ENCODE results near the gene LSG1. TPM values are rescaled to one million over a fixed set of nuclear protein-coding genes. Genes with fewer than 3 reads are reported as not detected.

LSG1 gene
- total RNA-seq, 1 experiment from 2014 or later = 45.8 TPM

DNA sequence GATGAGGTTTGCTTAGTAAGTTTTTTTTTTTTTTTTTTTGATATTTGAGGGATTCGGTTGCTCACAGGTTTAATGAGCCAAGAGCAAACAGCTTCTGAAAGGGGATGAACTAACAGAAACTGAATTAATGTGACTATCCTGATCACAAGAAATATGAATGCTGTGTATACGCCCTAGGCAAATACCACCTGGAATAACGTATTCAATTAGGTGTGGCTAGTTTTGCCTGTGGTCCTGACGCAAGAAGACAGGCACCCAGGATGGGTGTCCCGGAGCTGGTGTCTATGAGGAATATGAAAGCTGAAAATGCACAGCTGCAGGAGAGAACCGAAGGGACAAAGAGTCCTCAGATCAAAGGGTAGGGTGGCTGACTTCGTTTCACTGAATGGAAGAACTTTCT, 14.6 kb downstream of the LSG1 start:
- no peak overlapping the region for H3K27ac Mint-ChIP-seq
- DNase-seq (ENCODE audit: low spot score) (no peak), ATAC-seq (no peak)
- no peak overlapping the region for H3K4me3 Mint-ChIP-seq
- ChIA-PET POLR2A (no interaction called here), CTCF (interaction anchor here (1.0 kb wide), 1 partner anchor 36 kb away, joined by 3 read pairs; no protein-coding TSS in a partner anchor)
- H3K9me3 Mint-ChIP-seq = no peaks in the 10 kb centered on the region
- TF ChIP-seq, protein P1, sequence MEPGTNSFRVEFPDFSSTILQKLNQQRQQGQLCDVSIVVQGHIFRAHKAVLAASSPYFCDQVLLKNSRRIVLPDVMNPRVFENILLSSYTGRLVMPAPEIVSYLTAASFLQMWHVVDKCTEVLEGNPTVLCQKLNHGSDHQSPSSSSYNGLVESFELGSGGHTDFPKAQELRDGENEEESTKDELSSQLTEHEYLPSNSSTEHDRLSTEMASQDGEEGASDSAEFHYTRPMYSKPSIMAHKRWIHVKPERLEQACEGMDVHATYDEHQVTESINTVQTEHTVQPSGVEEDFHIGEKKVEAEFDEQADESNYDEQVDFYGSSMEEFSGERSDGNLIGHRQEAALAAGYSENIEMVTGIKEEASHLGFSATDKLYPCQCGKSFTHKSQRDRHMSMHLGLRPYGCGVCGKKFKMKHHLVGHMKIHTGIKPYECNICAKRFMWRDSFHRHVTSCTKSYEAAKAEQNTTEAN (CRISPR knock-in tag; IDR thresholded peaks at IDR 0.05) = no peak
- no peak for TF ChIP-seq MYBL2 (CRISPR knock-in tag; IDR thresholded peaks at IDR 0.05)
- TF ChIP-seq, protein P2, sequence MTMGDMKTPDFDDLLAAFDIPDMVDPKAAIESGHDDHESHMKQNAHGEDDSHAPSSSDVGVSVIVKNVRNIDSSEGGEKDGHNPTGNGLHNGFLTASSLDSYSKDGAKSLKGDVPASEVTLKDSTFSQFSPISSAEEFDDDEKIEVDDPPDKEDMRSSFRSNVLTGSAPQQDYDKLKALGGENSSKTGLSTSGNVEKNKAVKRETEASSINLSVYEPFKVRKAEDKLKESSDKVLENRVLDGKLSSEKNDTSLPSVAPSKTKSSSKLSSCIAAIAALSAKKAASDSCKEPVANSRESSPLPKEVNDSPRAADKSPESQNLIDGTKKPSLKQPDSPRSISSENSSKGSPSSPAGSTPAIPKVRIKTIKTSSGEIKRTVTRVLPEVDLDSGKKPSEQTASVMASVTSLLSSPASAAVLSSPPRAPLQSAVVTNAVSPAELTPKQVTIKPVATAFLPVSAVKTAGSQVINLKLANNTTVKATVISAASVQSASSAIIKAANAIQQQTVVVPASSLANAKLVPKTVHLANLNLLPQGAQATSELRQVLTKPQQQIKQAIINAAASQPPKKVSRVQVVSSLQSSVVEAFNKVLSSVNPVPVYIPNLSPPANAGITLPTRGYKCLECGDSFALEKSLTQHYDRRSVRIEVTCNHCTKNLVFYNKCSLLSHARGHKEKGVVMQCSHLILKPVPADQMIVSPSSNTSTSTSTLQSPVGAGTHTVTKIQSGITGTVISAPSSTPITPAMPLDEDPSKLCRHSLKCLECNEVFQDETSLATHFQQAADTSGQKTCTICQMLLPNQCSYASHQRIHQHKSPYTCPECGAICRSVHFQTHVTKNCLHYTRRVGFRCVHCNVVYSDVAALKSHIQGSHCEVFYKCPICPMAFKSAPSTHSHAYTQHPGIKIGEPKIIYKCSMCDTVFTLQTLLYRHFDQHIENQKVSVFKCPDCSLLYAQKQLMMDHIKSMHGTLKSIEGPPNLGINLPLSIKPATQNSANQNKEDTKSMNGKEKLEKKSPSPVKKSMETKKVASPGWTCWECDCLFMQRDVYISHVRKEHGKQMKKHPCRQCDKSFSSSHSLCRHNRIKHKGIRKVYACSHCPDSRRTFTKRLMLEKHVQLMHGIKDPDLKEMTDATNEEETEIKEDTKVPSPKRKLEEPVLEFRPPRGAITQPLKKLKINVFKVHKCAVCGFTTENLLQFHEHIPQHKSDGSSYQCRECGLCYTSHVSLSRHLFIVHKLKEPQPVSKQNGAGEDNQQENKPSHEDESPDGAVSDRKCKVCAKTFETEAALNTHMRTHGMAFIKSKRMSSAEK (CRISPR knock-in tag; IDR thresholded peaks at IDR 0.05; ENCODE audit: borderline replicate concordance) = no peak
- TF ChIP-seq, protein P3, sequence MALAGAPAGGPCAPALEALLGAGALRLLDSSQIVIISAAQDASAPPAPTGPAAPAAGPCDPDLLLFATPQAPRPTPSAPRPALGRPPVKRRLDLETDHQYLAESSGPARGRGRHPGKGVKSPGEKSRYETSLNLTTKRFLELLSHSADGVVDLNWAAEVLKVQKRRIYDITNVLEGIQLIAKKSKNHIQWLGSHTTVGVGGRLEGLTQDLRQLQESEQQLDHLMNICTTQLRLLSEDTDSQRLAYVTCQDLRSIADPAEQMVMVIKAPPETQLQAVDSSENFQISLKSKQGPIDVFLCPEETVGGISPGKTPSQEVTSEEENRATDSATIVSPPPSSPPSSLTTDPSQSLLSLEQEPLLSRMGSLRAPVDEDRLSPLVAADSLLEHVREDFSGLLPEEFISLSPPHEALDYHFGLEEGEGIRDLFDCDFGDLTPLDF (CRISPR knock-in tag; IDR thresholded peaks at IDR 0.05) = no peak
- no peak for TF ChIP-seq JUN (CRISPR knock-in tag; IDR thresholded peaks at IDR 0.05)
- TF ChIP-seq, protein P4, sequence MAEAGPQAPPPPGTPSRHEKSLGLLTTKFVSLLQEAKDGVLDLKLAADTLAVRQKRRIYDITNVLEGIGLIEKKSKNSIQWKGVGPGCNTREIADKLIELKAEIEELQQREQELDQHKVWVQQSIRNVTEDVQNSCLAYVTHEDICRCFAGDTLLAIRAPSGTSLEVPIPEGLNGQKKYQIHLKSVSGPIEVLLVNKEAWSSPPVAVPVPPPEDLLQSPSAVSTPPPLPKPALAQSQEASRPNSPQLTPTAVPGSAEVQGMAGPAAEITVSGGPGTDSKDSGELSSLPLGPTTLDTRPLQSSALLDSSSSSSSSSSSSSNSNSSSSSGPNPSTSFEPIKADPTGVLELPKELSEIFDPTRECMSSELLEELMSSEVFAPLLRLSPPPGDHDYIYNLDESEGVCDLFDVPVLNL (CRISPR knock-in tag; IDR thresholded peaks at IDR 0.05; ENCODE audit: borderline replicate concordance, low read depth) = no peak
- no peak for TF ChIP-seq JAZF1 (CRISPR knock-in tag; IDR thresholded peaks at IDR 0.05)
- no peak for TF ChIP-seq GTF2I (CRISPR knock-in tag; conservative IDR thresholded peaks at IDR 0.05)
- TF ChIP-seq NFYB (CRISPR knock-in tag; conservative IDR thresholded peaks at IDR 0.05; ENCODE audit: low read depth) = no peak
- TF ChIP-seq TEAD1 (CRISPR knock-in tag; IDR thresholded peaks at IDR 0.05) = no peak
- TF ChIP-seq, protein P5, sequence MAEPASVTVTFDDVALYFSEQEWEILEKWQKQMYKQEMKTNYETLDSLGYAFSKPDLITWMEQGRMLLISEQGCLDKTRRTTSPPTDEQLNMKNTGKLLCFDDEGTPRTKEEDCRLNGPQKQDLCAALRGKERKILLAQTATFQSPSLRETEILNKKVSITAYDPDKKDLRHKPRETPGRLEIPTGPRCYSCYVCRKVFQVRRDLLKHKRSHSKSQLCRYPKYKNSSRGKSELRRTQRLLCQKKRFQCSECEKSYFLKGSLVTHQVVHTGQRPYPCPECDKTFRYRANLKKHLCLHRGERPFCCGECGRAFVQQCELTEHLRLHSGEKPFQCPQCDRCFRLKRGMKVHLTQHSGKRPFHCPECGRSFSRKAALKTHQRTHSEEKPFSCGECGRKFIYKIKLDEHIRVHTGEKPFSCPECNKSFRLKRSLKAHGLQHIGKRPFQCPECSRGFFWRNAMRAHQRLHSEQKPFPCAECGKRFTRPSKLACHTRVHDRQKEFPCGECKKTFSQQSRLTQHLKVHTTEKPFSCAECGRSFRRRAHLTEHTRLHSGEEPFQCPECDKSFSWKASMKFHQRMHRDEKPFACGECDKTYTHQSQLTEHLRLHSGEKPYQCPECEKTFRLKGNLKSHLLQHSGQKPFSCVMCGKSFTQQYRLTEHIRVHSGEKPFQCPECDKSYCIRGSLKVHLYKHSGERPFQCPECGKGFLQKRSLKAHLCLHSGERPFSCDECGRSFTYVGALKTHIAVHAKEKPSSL (CRISPR knock-in tag; conservative IDR thresholded peaks at IDR 0.05) = no peak
- peaks cover 9% of the 10 kb centered on the region for H3K4me1 Mint-ChIP-seq
- H3K36me3 Mint-ChIP-seq = peaks cover 55% of the 10 kb centered on the region
- H3K27me3 Mint-ChIP-seq (ENCODE audit: low read depth) = no peaks in the 10 kb centered on the region

DNA sequence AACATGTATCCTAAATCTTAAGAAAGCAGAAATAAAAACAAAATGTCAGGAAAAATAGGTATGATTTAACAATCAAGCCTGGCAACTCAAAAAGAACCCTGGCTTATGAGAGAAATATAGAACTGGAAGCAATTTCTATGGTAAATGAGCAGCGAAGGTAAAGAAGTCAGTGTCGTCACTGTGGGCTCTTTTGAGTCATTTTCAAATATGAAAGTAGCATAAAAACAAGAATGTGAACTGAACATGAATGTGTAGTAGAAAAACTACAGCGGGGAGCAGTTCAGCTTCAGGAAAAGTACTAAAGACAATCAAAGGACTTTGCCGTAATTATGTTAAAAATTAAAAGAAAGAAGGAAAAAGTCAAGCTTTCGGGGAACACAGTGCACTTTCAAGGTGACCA, 17.5 kb downstream of the LSG1 start:
- CTCF ChIA-PET = interaction anchor here (1.4 kb wide), 1 partner anchor 17 kb away, joined by 3 read pairs; the partner anchor contains the start of gene LSG1

More for the DNA sequence above, 17.5 kb downstream of the LSG1 start:
- H3K27me3 Mint-ChIP-seq (ENCODE audit: low read depth) = no peaks in the 10 kb centered on the region
- ATAC-seq = no peak
- TF ChIP-seq, protein P6, sequence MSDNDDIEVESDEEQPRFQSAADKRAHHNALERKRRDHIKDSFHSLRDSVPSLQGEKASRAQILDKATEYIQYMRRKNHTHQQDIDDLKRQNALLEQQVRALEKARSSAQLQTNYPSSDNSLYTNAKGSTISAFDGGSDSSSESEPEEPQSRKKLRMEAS (CRISPR knock-in tag; IDR thresholded peaks at IDR 0.05) = no peak
- TF ChIP-seq FOXP1 (CRISPR knock-in tag; IDR thresholded peaks at IDR 0.05; ENCODE audit: borderline replicate concordance) = no peak
- no peak for TF ChIP-seq IRF2 (CRISPR knock-in tag; IDR thresholded peaks at IDR 0.05; ENCODE audit: borderline replicate concordance, low read depth)
- no peak for TF ChIP-seq RORB (CRISPR knock-in tag; IDR thresholded peaks at IDR 0.05)
- TF ChIP-seq SMAD4 (CRISPR knock-in tag; IDR thresholded peaks at IDR 0.05) = no peak
- no peak for TF ChIP-seq GTF2I (CRISPR knock-in tag; conservative IDR thresholded peaks at IDR 0.05)
- no peak for TF ChIP-seq PRRX2 (CRISPR knock-in tag; IDR thresholded peaks at IDR 0.05)
- TF ChIP-seq GABPB1 (CRISPR knock-in tag; IDR thresholded peaks at IDR 0.05) = no peak
- H3K4me1 Mint-ChIP-seq = peaks cover 9% of the 10 kb centered on the region
- H3K9me3 Mint-ChIP-seq = no peaks in the 10 kb centered on the region
- DNase-seq (ENCODE audit: low spot score) = no peak
- no peak overlapping the region for H3K4me3 Mint-ChIP-seq
- POLR2A ChIA-PET = no interaction called here
- peak overlapping the region; percentile 70 for H3K27ac Mint-ChIP-seq
- peaks cover 72% of the 10 kb centered on the region for H3K36me3 Mint-ChIP-seq
